Fibroblast of mammary gland (primary cell): ENCODE results near the gene GMDS.

Source experiments
- DNase-seq: peaks from one replicate; pipeline ENCODE4 v3.0.0-alpha.2; 2010; ENCODE audit warnings: low read depth
- H3K4me3 ChIP-seq: 2 replicates; pipeline ENCODE4 v1.5.1; 2011; ENCODE audit warnings: low read depth, mild to moderate bottlenecking, low read length, moderate library complexity; ENCODE audit not compliant: control insufficient read depth
- TF ChIP-seq, protein P1 (sequence below): conservative IDR thresholded peaks from 2 replicates; pipeline ENCODE4 v1.5.1; 2011; ENCODE audit warnings: low read depth, low read length, inconsistent platforms; ENCODE audit not compliant: control insufficient read depth, insufficient read depth

GMDS gene

GRCh38 chr6:1662534-1662933 is 582.9 kb downstream of the GMDS start:
- TF ChIP-seq, protein P1, sequence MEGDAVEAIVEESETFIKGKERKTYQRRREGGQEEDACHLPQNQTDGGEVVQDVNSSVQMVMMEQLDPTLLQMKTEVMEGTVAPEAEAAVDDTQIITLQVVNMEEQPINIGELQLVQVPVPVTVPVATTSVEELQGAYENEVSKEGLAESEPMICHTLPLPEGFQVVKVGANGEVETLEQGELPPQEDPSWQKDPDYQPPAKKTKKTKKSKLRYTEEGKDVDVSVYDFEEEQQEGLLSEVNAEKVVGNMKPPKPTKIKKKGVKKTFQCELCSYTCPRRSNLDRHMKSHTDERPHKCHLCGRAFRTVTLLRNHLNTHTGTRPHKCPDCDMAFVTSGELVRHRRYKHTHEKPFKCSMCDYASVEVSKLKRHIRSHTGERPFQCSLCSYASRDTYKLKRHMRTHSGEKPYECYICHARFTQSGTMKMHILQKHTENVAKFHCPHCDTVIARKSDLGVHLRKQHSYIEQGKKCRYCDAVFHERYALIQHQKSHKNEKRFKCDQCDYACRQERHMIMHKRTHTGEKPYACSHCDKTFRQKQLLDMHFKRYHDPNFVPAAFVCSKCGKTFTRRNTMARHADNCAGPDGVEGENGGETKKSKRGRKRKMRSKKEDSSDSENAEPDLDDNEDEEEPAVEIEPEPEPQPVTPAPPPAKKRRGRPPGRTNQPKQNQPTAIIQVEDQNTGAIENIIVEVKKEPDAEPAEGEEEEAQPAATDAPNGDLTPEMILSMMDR = no peak
- H3K4me3 ChIP-seq = no peak overlapping the region
- DNase-seq = no peak

DNA sequence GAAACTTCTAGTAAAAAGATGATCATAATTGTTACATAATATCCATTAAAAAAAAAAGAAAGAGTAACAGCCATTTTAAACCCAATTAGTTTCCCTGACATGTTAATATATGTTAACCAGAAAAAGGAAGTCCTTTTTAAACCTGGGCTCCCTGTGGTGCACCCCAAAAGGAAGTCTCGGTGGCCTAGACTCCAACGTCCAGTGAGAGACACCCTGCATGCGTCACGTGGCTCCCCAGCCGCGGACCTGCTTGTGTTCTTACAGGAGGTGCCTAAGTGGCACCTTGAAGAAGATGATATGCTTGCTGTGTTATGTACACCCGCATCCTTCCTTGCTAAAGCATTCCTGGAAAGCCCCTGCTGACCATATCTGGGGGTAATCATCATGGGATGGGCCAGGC is 585.6 kb downstream of the GMDS start:
- no peak for DNase-seq
- H3K4me3 ChIP-seq = no peak overlapping the region

DNA sequence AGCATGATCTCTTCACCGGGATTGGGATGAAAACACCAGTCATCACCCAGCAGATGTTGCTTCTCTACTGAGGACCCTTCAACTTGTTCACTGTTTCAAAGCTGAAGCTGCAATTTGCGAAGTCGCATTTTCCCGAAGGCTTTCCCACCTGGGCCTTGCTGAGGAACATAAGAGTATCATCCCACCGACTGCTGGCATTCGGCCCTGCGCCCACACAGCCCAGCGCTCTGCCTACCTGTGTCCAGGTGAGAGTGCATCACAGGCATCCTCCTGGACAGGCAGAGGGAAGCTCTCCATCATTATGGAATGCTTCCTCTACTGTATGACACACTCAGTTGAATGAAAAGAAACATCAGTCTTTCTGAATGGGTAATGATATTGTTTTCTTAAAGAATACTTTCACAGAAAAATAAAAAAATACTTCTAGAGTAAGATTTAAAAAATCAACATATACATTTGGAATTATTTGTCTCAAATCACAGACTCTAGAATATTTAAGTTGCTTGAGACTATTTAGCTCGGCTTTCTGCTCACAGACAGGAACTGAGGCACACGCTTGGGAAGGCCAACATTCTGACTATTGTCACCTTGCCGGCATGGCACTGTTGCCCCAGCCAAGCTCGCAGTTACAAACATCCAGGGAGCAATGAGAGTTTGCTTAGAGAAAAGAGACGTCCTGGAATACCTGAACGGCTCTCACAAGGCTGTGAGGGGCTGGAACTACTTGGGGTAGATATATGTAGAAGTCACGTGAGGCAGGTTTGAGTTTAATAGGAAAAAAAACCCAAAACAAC is 587.0 kb downstream of the GMDS start:
- DNase-seq = no peak
- TF ChIP-seq, protein P1 = no peak
- no peak overlapping the region for H3K4me3 ChIP-seq

More for the DNA sequence above, 585.6 kb downstream of the GMDS start:
- TF ChIP-seq, protein P1 = no peak

DNA sequence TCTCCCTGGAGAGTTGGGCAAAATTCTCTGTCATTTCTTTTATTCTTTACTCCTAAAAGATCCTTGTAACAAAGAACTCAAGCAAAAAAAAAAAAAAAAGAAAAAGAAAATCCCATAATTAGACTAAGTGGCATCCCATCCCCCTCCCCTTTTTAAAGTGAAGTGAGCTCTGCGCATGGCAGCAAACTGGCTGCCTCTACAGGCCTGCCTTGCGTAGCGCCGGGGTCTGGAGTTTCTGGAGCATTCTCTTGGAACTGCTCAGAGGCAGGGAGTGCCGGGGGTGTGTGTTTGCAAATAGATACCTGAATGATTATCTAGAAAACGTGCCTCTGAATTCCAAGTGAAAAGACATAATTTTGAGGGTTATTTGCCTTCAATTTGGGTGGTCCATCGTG is 587.6 kb downstream of the GMDS start:
- no peak for DNase-seq
- TF ChIP-seq, protein P1 = no peak

DNA sequence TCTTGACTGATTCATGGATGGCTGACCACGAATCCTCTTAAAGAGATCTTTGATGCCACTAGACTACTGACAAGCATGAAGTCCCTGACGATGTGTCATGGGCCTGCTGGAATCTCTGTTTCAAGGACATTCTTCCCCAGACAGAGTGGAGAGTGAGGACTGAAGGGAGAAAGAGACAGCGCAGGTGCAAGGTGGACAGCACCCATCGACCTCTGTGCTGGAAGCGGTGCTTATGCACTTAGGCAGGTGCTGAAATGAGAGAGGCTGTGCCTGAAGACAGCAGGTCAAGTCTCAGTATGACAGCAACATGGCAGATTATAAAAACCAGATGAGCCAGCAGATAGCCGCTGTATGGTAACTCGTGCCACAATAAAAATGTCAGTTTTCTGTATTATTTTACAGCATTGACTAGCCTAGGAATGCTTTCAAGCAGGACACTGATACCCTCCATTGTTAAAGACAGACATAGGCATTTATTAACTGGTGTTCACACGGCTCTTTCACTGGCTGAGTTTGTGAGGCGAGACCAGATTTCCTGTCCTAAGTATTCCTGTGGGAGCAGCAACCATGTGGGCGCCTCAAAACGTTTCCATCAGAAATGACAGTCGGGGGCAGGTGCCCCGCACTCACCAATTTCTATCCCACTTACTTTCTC is 588.2 kb downstream of the GMDS start:
- no peak for DNase-seq
- no peak overlapping the region for H3K4me3 ChIP-seq
- TF ChIP-seq, protein P1 = no peak

More for the DNA sequence above, 587.6 kb downstream of the GMDS start:
- H3K4me3 ChIP-seq = no peak overlapping the region

GRCh38 chr6:1654054-1654453 is 591.4 kb downstream of the GMDS start:
- TF ChIP-seq, protein P1 = no peak
- H3K4me3 ChIP-seq = no peak overlapping the region
- no peak for DNase-seq

DNA sequence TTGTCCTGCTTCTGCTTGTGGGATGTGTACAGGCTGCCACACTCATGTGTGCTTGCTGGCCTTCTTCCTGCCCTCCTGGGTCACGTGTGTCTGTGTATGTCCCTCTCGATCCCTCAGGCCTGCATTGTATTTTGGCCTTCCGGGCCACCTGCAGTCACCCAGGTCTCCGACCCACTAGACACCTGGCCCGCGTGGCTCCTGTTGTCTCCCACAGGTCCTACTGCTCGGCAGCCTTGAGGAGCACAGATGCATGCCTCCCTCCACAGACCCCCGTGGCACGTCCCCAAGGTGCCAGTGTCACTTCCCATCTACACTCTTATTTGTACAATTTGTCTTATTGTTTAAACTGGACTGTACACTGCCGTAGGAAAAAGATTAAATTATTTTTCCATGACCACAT is 592.6 kb downstream of the GMDS start:
- DNase-seq = no peak
- TF ChIP-seq, protein P1 = no peak
- no peak overlapping the region for H3K4me3 ChIP-seq
